Neural progenitor cell (in vitro differentiated cells): Measurements from ENCODE around the gene NBAS.

Source experiments
- CTCF ChIP-seq: fragments of 200-600 bp; sonication (generic); IDR thresholded peaks from 2 replicates; pipeline ENCODE4 v1.5.1; 2017; ENCODE audit warnings: antibody characterized with exemption, mild to moderate bottlenecking
- EZH2phosphoT487 ChIP-seq: fragments of 200-600 bp; sonication (generic); IDR thresholded peaks from 2 replicates; pipeline ENCODE4 v1.6.1; 2017; ENCODE audit warnings: antibody characterized with exemption

- TF ChIP-seq CTCF (no peak), EZH2phosphoT487 (no peak)
These were observed 17.6 kb downstream of the NBAS start for GRCh38 chr2:15543541-15543940.
